SK-N-SH (cell line): ENCODE results near the gene FAXDC2.

Experiments used
- EP300 ChIP-seq, 2 experiments: IDR thresholded peaks; 2 replicates each; pipeline versions ENCODE4 v1.4.0 to v1.6.1; 2012; ENCODE audit warnings: borderline replicate concordance in 1 of 2, low read depth in 1 of 2, low read length in 1 of 2
- EZH2phosphoT487 ChIP-seq: fragments of 200-600 bp; sonication (generic); IDR thresholded peaks from 2 replicates; pipeline ENCODE4 v1.6.1; 2017; ENCODE audit warnings: low read depth, mixed run types, mild to moderate bottlenecking, antibody characterized with exemption, moderate library complexity, borderline replicate concordance
- FOXM1 ChIP-seq: IDR thresholded peaks from 2 replicates; pipeline ENCODE4 v1.4.0; 2012; ENCODE audit warnings: low read depth, mild to moderate bottlenecking
- GABPA ChIP-seq: IDR thresholded peaks from 2 replicates; pipeline ENCODE4 v1.4.0; 2012; ENCODE audit warnings: low read depth, mild to moderate bottlenecking
- MXI1 ChIP-seq: IDR thresholded peaks from 2 replicates; pipeline ENCODE4 v1.6.1; 2012; ENCODE audit warnings: mild to moderate bottlenecking, low read depth, low read length, improper control_type of control experiment
- POLR2AphosphoS5 ChIP-seq: IDR thresholded peaks from 2 replicates; pipeline ENCODE4 v1.6.1; 2012; ENCODE audit warnings: low read depth, low read length
- RAD21 ChIP-seq: IDR thresholded peaks from 2 replicates; pipeline ENCODE4 v1.6.1; 2012; ENCODE audit warnings: mild to moderate bottlenecking, low read length
- TAF1 ChIP-seq: IDR thresholded peaks from 2 replicates; pipeline ENCODE4 v1.6.1; 2012; ENCODE audit warnings: low read depth, mild to moderate bottlenecking, low read length, moderate library complexity, borderline replicate concordance
- YY1 ChIP-seq: IDR thresholded peaks from 2 replicates; pipeline ENCODE4 v1.4.0; 2012; ENCODE audit warnings: low read depth, mild to moderate bottlenecking
- TF ChIP-seq, protein P1 (sequence below): fragments of 200-600 bp; sonication (generic); IDR thresholded peaks from 2 replicates; pipeline ENCODE4 v1.6.1; 2017; ENCODE audit warnings: antibody characterized with exemption, mild to moderate bottlenecking, moderate library complexity
- TF ChIP-seq, protein P2 (sequence below): IDR thresholded peaks from 2 replicates; pipeline ENCODE4 v1.6.1; 2012; ENCODE audit warnings: mild to moderate bottlenecking, low read depth, low read length, moderate library complexity

DNA sequence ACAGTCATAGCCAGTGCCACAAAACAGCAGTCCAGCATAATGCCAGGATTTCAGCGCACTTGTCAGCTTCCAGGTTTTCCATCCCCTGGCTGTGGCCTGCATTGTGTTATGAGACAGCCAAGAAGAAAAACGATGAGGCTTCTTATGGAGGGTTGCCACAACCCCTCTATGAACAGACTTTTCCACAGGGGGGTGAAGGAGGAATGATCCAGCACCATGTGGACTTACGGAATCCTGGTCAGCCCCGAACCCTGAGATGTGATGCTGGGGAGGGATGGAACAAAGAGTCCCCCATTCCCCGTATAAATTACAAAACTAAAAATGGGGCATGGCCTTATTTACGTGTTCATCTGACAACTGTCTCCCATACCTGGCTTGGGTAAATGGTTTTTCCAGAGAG lies 32.6 kb downstream of the FAXDC2 start:
- TF ChIP-seq YY1: no peak
- TF ChIP-seq, protein P1, sequence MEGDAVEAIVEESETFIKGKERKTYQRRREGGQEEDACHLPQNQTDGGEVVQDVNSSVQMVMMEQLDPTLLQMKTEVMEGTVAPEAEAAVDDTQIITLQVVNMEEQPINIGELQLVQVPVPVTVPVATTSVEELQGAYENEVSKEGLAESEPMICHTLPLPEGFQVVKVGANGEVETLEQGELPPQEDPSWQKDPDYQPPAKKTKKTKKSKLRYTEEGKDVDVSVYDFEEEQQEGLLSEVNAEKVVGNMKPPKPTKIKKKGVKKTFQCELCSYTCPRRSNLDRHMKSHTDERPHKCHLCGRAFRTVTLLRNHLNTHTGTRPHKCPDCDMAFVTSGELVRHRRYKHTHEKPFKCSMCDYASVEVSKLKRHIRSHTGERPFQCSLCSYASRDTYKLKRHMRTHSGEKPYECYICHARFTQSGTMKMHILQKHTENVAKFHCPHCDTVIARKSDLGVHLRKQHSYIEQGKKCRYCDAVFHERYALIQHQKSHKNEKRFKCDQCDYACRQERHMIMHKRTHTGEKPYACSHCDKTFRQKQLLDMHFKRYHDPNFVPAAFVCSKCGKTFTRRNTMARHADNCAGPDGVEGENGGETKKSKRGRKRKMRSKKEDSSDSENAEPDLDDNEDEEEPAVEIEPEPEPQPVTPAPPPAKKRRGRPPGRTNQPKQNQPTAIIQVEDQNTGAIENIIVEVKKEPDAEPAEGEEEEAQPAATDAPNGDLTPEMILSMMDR: no peak
- no peak for TF ChIP-seq EZH2phosphoT487
- no peak for TF ChIP-seq GABPA
- no peak for TF ChIP-seq MXI1
- no peak for TF ChIP-seq TAF1
- TF ChIP-seq FOXM1: no peak
- no peak for TF ChIP-seq EP300 (IDR thresholded peaks at IDR 0.05; ENCODE audit: borderline replicate concordance in 1 of 2, low read depth in 1 of 2, low read length in 1 of 2)
- TF ChIP-seq POLR2AphosphoS5: no peak
- TF ChIP-seq RAD21: no peak
- TF ChIP-seq, protein P2, sequence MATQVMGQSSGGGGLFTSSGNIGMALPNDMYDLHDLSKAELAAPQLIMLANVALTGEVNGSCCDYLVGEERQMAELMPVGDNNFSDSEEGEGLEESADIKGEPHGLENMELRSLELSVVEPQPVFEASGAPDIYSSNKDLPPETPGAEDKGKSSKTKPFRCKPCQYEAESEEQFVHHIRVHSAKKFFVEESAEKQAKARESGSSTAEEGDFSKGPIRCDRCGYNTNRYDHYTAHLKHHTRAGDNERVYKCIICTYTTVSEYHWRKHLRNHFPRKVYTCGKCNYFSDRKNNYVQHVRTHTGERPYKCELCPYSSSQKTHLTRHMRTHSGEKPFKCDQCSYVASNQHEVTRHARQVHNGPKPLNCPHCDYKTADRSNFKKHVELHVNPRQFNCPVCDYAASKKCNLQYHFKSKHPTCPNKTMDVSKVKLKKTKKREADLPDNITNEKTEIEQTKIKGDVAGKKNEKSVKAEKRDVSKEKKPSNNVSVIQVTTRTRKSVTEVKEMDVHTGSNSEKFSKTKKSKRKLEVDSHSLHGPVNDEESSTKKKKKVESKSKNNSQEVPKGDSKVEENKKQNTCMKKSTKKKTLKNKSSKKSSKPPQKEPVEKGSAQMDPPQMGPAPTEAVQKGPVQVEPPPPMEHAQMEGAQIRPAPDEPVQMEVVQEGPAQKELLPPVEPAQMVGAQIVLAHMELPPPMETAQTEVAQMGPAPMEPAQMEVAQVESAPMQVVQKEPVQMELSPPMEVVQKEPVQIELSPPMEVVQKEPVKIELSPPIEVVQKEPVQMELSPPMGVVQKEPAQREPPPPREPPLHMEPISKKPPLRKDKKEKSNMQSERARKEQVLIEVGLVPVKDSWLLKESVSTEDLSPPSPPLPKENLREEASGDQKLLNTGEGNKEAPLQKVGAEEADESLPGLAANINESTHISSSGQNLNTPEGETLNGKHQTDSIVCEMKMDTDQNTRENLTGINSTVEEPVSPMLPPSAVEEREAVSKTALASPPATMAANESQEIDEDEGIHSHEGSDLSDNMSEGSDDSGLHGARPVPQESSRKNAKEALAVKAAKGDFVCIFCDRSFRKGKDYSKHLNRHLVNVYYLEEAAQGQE: no peak
